ENCODE data around the gene CREM. TPM values are rescaled to one million over a fixed set of nuclear protein-coding genes. Genes with fewer than 3 reads are reported as not detected.
A peak's percentile ranks its signal among the peaks of the same experiment; 100 is the strongest.

CREM gene
- total RNA-seq, 1 experiment from 2014 or later, result 20.0 TPM

DNA sequence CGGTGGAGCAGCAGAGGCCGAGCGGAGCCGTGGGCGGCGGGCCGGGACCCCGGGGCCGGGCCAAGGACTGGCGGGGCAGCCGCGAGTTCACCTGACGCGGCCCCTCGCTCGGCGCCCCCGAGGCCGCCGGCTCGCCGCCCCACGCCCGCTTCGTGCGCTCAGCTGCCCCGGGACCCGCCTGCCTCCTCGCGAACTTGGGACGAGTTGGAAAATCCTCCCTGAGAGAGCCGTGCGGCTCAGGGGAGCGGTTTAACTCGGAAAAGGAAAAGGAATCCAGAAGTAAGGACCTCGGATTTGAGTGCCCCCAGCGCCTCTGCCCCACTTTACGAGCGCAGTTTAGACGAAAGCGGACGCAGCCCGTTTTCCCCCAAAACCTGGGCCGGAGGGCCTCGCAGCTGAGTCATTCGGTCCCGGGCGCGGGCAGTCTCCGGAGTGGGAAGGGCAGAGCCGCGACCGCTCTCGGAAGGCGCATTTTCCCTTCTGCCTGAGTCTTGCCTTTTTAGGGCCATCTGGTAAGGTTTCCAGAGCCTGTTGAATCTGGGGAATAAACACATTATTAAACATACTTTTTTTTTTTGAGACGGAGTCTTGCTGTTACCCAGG, 744 bp downstream of the CREM start:
- Histone ChIP-seq H2BK5ac (ENCODE audit: insufficient read length, low read length) (peak overlapping the region; percentile 45), H4K8ac (replicated peaks; ENCODE audit: insufficient read length, low read depth, low read length) (no peak overlapping the region), H3T11ph (ENCODE audit: low read length) (no peak overlapping the region), H3K23ac (ENCODE audit: insufficient read length, low read depth, low read length) (no peak overlapping the region), H3K4me1 (ENCODE audit: insufficient read depth, low read length) (no peaks in the 10 kb centered on the region), H3K79me1 (ENCODE audit: insufficient read depth, low read depth, low read length, poor library complexity, severe bottlenecking) (no peaks in the 10 kb centered on the region), H2BK12ac (ENCODE audit: insufficient read length, low read depth, low read length) (no peak overlapping the region), H2BK120ac (ENCODE audit: low read depth, low read length, poor library complexity, severe bottlenecking) (no peak overlapping the region), H4K5ac (ENCODE audit: insufficient read length, low read depth, low read length) (no peak overlapping the region), H3K4ac (ENCODE audit: low read depth, low read length) (no peak overlapping the region; the same call in 1 of the 2 replicates), H3K14ac (ENCODE audit: insufficient read depth, low read length) (peak overlapping the region; percentile 99), H3K9me3 (ENCODE audit: control insufficient read depth, low read depth, low read length) (no peaks in the 10 kb centered on the region), H3K27me3 (ENCODE audit: insufficient read depth, low read length) (no peaks in the 10 kb centered on the region), H2AFZ (ENCODE audit: low read length) (no peak overlapping the region), H3K18ac (ENCODE audit: insufficient read length, low read depth, low read length) (peak overlapping the region; percentile 96), H3K4me2 (ENCODE audit: insufficient read depth, insufficient read length, low read length) (peak overlapping the region; percentile 70), H2AK5ac (ENCODE audit: insufficient read length, low read length) (no peak overlapping the region), H3K79me2 (ENCODE audit: insufficient read depth, low read length) (peaks cover 1% of the 10 kb centered on the region; the same call in 1 of the 2 replicates), H3K56ac (ENCODE audit: insufficient read length, low read depth, low read length) (no peak overlapping the region), H2BK15ac (ENCODE audit: low read depth, low read length) (no peak overlapping the region), H4K20me1 (ENCODE audit: control insufficient read depth, insufficient read depth, insufficient read length) (no peaks in the 10 kb centered on the region), H3K23me2 (ENCODE audit: insufficient read length, low read depth, low read length, poor library complexity, severe bottlenecking) (peaks cover 4% of the 10 kb centered on the region), H2BK20ac (ENCODE audit: low read depth, low read length, poor library complexity, severe bottlenecking) (no peak overlapping the region), H3K9ac (ENCODE audit: extremely low read depth, insufficient read length, low read length) (peak overlapping the region; percentile 97), H3K27ac (ENCODE audit: insufficient read length, low read depth, low read length) (peak overlapping the region; percentile 78), H4K91ac (ENCODE audit: insufficient read length, low read depth, low read length) (no peak overlapping the region)
- no peak for DNase-seq
- Mint-ChIP-seq H3K36me3 (ENCODE audit: insufficient read depth in 1 of 3, low read depth in 3 of 3) (peaks cover 0 to 5% (median 4%) of the 10 kb centered on the region in 3 experiments; a peak in 4 of 7 replicates), H3K9me3 (no peaks in the 10 kb centered on the region), H3K27me3 (ENCODE audit: low read depth) (no peaks in the 10 kb centered on the region), H3K4me1 (peaks cover 4 to 14% of the 10 kb centered on the region in 2 experiments), H3K27ac (peak overlapping the region; percentile 98), H3K4me3 (peak overlapping the region; percentile 86 to 92)
- TF ChIP-seq CTCF (conservative IDR thresholded peaks at IDR 0.05), result no peak
- WGBS (ENCODE audit: extremely low coverage, insufficient read length, low lambda C conversion rate), result no CpG with 5 or more reads among the region's 56 CpGs
